ENCODE measurements around the gene ANKRD10.

Gene ANKRD10

GRCh38 chr13:110923777-110924638, 9.1 kb upstream of the ANKRD10 start:
- H3K36me3 ChIP-seq (ENCODE audit: insufficient read depth, low read length) = no peaks in the 10 kb centered on the region
- H3K27ac ChIP-seq (ENCODE audit: low read depth, low read length) = no peak overlapping the region
- H3K4me1 ChIP-seq (ENCODE audit: insufficient read depth, low read length) = peaks cover 9% of the 10 kb centered on the region
- H3K9me3 ChIP-seq (ENCODE audit: low read length) = no peaks in the 10 kb centered on the region
- peaks cover 0 to 4% of the 10 kb centered on the region in 2 donors for H3K27me3 ChIP-seq (ENCODE audit: control insufficient read depth in 1 of 2, insufficient read depth in 2 of 2, low read length in 2 of 2)
- no peak overlapping the region for H3K4me3 ChIP-seq (ENCODE audit: low read depth in 1 of 2, low read length in 2 of 2)
- no peak overlapping the region for H3K9ac ChIP-seq (ENCODE audit: low read length)

GRCh38 chr13:110923086-110923485, 8.2 kb upstream of the ANKRD10 start:
- Histone ChIP-seq H3K36me3 (ENCODE audit: insufficient read depth, low read length) (no peaks in the 10 kb centered on the region), H3K4me3 (ENCODE audit: low read depth in 1 of 2, low read length in 2 of 2) (no peak overlapping the region), H3K9me3 (ENCODE audit: low read length) (no peaks in the 10 kb centered on the region), H3K9ac (ENCODE audit: low read length) (no peak overlapping the region), H3K27me3 (ENCODE audit: control insufficient read depth in 1 of 2, insufficient read depth in 2 of 2, low read length in 2 of 2) (peaks cover 0 to 4% of the 10 kb centered on the region in 2 donors), H3K4me1 (ENCODE audit: insufficient read depth, low read length) (peaks cover 9% of the 10 kb centered on the region), H3K27ac (ENCODE audit: low read depth, low read length) (no peak overlapping the region)

GRCh38 chr13:110922506-110922905, 7.6 kb upstream of the ANKRD10 start:
- H3K4me1 ChIP-seq (ENCODE audit: insufficient read depth, low read length) = peaks cover 9% of the 10 kb centered on the region
- H3K36me3 ChIP-seq (ENCODE audit: insufficient read depth, low read length) = no peaks in the 10 kb centered on the region
- H3K9me3 ChIP-seq (ENCODE audit: low read length) = no peaks in the 10 kb centered on the region
- H3K27ac ChIP-seq (ENCODE audit: low read depth, low read length) = no peak overlapping the region
- peaks cover 0 to 4% of the 10 kb centered on the region in 2 donors for H3K27me3 ChIP-seq (ENCODE audit: control insufficient read depth in 1 of 2, insufficient read depth in 2 of 2, low read length in 2 of 2)
- H3K4me3 ChIP-seq (ENCODE audit: low read depth in 1 of 2, low read length in 2 of 2) = no peak overlapping the region
- H3K9ac ChIP-seq (ENCODE audit: low read length) = no peak overlapping the region

GRCh38 chr13:110921695-110922094, 6.8 kb upstream of the ANKRD10 start:
- Histone ChIP-seq H3K4me3 (ENCODE audit: low read depth in 1 of 2, low read length in 2 of 2) (no peak overlapping the region), H3K27ac (ENCODE audit: low read depth, low read length) (no peak overlapping the region), H3K36me3 (ENCODE audit: insufficient read depth, low read length) (no peaks in the 10 kb centered on the region), H3K27me3 (ENCODE audit: control insufficient read depth in 1 of 2, insufficient read depth in 2 of 2, low read length in 2 of 2) (peaks cover 0 to 4% of the 10 kb centered on the region in 2 donors), H3K9me3 (ENCODE audit: low read length) (no peaks in the 10 kb centered on the region), H3K4me1 (ENCODE audit: insufficient read depth, low read length) (peaks cover 9% of the 10 kb centered on the region), H3K9ac (ENCODE audit: low read length) (no peak overlapping the region)

- no peak overlapping the region for H3K9ac ChIP-seq (ENCODE audit: low read length)
- no peak overlapping the region for H3K27ac ChIP-seq (ENCODE audit: low read depth, low read length)
- no peak overlapping the region for H3K4me3 ChIP-seq (ENCODE audit: low read depth in 1 of 2, low read length in 2 of 2)
- peaks cover 0 to 4% of the 10 kb centered on the region in 2 donors for H3K27me3 ChIP-seq (ENCODE audit: control insufficient read depth in 1 of 2, insufficient read depth in 2 of 2, low read length in 2 of 2)
- H3K4me1 ChIP-seq (ENCODE audit: insufficient read depth, low read length) = peaks cover 9% of the 10 kb centered on the region
- no peaks in the 10 kb centered on the region for H3K36me3 ChIP-seq (ENCODE audit: insufficient read depth, low read length)
- H3K9me3 ChIP-seq (ENCODE audit: low read length) = no peaks in the 10 kb centered on the region
Measured at GRCh38 chr13:110921209-110921608, 6.3 kb upstream of the ANKRD10 start.

- H3K9me3 ChIP-seq (ENCODE audit: low read length) = no peaks in the 10 kb centered on the region
- no peak overlapping the region for H3K4me3 ChIP-seq (ENCODE audit: low read depth in 1 of 2, low read length in 2 of 2)
- H3K9ac ChIP-seq (ENCODE audit: low read length) = no peak overlapping the region
- no peaks in the 10 kb centered on the region for H3K36me3 ChIP-seq (ENCODE audit: insufficient read depth, low read length)
- H3K4me1 ChIP-seq (ENCODE audit: insufficient read depth, low read length) = peaks cover 6% of the 10 kb centered on the region
- peaks cover 0 to 4% of the 10 kb centered on the region in 2 donors for H3K27me3 ChIP-seq (ENCODE audit: control insufficient read depth in 1 of 2, insufficient read depth in 2 of 2, low read length in 2 of 2)
- H3K27ac ChIP-seq (ENCODE audit: low read depth, low read length) = no peak overlapping the region
Measured at GRCh38 chr13:110920038-110920437, 5.2 kb upstream of the ANKRD10 start.

- Histone ChIP-seq H3K4me1 (ENCODE audit: insufficient read depth, low read length) (peaks cover 22% of the 10 kb centered on the region), H3K36me3 (ENCODE audit: insufficient read depth, low read length) (no peaks in the 10 kb centered on the region), H3K9me3 (ENCODE audit: low read length) (no peaks in the 10 kb centered on the region), H3K4me3 (ENCODE audit: low read depth in 1 of 2, low read length in 2 of 2) (peak overlapping the region in 1 of 2 donors; percentile 73), H3K27ac (ENCODE audit: low read depth, low read length) (peak overlapping the region; percentile 99), H3K27me3 (ENCODE audit: control insufficient read depth in 1 of 2, insufficient read depth in 2 of 2, low read length in 2 of 2) (no peaks in the 10 kb centered on the region), H3K9ac (ENCODE audit: low read length) (no peak overlapping the region)
Measured at GRCh38 chr13:110916301-110917142, 1.7 kb upstream of the ANKRD10 start.

- Histone ChIP-seq H3K9me3 (ENCODE audit: low read length) (no peaks in the 10 kb centered on the region), H3K27me3 (ENCODE audit: control insufficient read depth in 1 of 2, insufficient read depth in 2 of 2, low read length in 2 of 2) (no peaks in the 10 kb centered on the region)
Measured at GRCh38 chr13:110915874-110916206, 971 bp upstream of the ANKRD10 start.

GRCh38 chr13:110914331-110915056, 375 bp downstream of the ANKRD10 start:
- Histone ChIP-seq H3K9me3 (ENCODE audit: low read length) (no peaks in the 10 kb centered on the region), H3K4me3 (ENCODE audit: low read depth in 1 of 2, low read length in 2 of 2) (peak overlapping the region; percentile 88 to 93), H3K36me3 (ENCODE audit: insufficient read depth, low read length) (peaks cover 9% of the 10 kb centered on the region), H3K4me1 (ENCODE audit: insufficient read depth, low read length) (peaks cover 34% of the 10 kb centered on the region), H3K27ac (ENCODE audit: low read depth, low read length) (peak overlapping the region; percentile 97), H3K9ac (ENCODE audit: low read length) (peak overlapping the region; percentile 37), H3K27me3 (ENCODE audit: control insufficient read depth in 1 of 2, insufficient read depth in 2 of 2, low read length in 2 of 2) (no peaks in the 10 kb centered on the region)

More at GRCh38 chr13:110915874-110916206, 971 bp upstream of the ANKRD10 start:
- no peaks in the 10 kb centered on the region for H3K36me3 ChIP-seq (ENCODE audit: insufficient read depth, low read length)
- peaks cover 24% of the 10 kb centered on the region for H3K4me1 ChIP-seq (ENCODE audit: insufficient read depth, low read length)
- H3K27ac ChIP-seq (ENCODE audit: low read depth, low read length) = peak overlapping the region; percentile 99
- H3K9ac ChIP-seq (ENCODE audit: low read length) = peak overlapping the region; percentile 76
- peak overlapping the region; percentile 72 to 73 for H3K4me3 ChIP-seq (ENCODE audit: low read depth in 1 of 2, low read length in 2 of 2)

GRCh38 chr13:110914081-110914330, 863 bp downstream of the ANKRD10 start:
- Histone ChIP-seq H3K4me1 (ENCODE audit: insufficient read depth, low read length) (peaks cover 39% of the 10 kb centered on the region), H3K9me3 (ENCODE audit: low read length) (no peaks in the 10 kb centered on the region), H3K4me3 (ENCODE audit: low read depth in 1 of 2, low read length in 2 of 2) (peak overlapping the region; percentile 88 to 93), H3K36me3 (ENCODE audit: insufficient read depth, low read length) (peaks cover 12% of the 10 kb centered on the region), H3K9ac (ENCODE audit: low read length) (peak overlapping the region; percentile 77), H3K27ac (ENCODE audit: low read depth, low read length) (peak overlapping the region; percentile 97), H3K27me3 (ENCODE audit: control insufficient read depth in 1 of 2, insufficient read depth in 2 of 2, low read length in 2 of 2) (no peaks in the 10 kb centered on the region)

Measured in muscle layer of colon (tissue), 2 donors.